AG09319 (cell line): ENCODE measurements around the gene CSNK1A1L.

Experiments used
- DNase-seq: peaks from one replicate; pipeline ENCODE4 v3.0.0-alpha.2; 2010; ENCODE audit warnings: low read depth; ENCODE audit errors: extremely low read depth
- CTCF ChIP-seq: IDR thresholded peaks from 2 replicates; pipeline ENCODE4 v1.5.1; 2011; ENCODE audit warnings: low read depth, mild to moderate bottlenecking, inconsistent platforms, low read length, moderate library complexity

CSNK1A1L gene

GRCh38 chr13:37105251-37105714, at the start of gene CSNK1A1L:
CSNK1A1L (minus strand) TSS chr13:37105664; CDS start chr13:37105256, 408 bp downstream.
- DNase-seq, result no peak
- TF ChIP-seq CTCF, result no peak

DNA sequence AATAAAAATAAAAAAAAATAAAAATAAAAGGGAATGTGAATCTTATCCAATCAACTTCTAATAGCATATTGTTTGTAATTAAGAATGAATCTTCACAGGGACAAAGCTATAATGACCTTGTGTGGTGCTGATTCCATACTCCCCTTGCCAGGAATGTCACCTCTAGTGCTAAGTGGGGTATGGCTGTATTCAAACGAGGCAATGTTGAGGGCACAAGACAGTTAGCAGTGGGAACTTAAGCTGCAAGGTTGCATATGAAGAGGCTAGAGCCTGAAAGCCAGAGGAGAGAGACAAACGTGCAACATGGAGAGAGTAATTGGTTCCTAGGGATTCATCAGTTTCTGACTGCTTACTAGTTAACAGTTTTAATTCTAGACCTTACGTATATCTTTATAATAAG, 43.9 kb upstream of the CSNK1A1L start:
- TF ChIP-seq CTCF, result no peak
- DNase-seq, result no peak

- no peak for TF ChIP-seq CTCF
These were observed 43.0 kb upstream of the CSNK1A1L start for GRCh38 chr13:37148501-37148900.

GRCh38 chr13:37144661-37145060, 39.2 kb upstream of the CSNK1A1L start:
- no peak for DNase-seq
- no peak for TF ChIP-seq CTCF

More at GRCh38 chr13:37148501-37148900, 43.0 kb upstream of the CSNK1A1L start:
- DNase-seq, result no peak

GRCh38 chr13:37143911-37144310, 38.4 kb upstream of the CSNK1A1L start:
- no peak for TF ChIP-seq CTCF
- no peak for DNase-seq

GRCh38 chr13:37142877-37143276, 37.4 kb upstream of the CSNK1A1L start:
- TF ChIP-seq CTCF, result no peak

DNA sequence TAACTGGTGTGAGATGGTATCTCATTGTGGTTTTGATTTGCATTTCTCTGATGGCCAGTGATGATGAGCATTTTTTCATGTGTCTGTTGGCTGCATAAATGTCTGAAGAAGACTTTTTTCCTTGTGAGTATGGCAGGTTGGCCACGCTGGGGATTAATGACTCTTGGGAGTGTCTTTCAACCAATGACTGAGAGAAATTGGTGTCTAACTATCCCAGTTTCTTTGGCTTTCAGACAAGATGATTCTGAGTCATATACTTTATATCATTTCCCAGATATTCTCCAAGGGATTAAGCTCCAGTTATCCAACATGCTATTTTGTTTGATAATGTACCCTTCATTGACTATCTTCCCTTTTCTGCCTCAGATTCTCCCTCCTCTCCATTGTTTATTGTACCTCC, 35.5 kb upstream of the CSNK1A1L start:
- DNase-seq, result no peak
- no peak for TF ChIP-seq CTCF

More at GRCh38 chr13:37142877-37143276, 37.4 kb upstream of the CSNK1A1L start:
- DNase-seq, result no peak
